HepG2 (cell line): ENCODE data around the gene CLIC5.

Experiments
- EZH2 ChIP-seq: conservative IDR thresholded peaks from 2 replicates; pipeline ENCODE4 v1.6.1; 2012; ENCODE audit warnings: mild to moderate bottlenecking, low read depth, low read length, moderate library complexity
- NR1H2 ChIP-seq: sonication (generic); formaldehyde crosslinking; IDR thresholded peaks from 2 replicates; pipeline ENCODE4 v1.8.1; 2022; ENCODE audit warnings: low read depth, missing genetic modification reagents, borderline replicate concordance
- TARDBP ChIP-seq: sonication (generic); formaldehyde crosslinking; IDR thresholded peaks from 2 replicates; pipeline ENCODE4 v1.8.0; 2022; ENCODE audit warnings: mild to moderate bottlenecking, missing genetic modification reagents

DNA sequence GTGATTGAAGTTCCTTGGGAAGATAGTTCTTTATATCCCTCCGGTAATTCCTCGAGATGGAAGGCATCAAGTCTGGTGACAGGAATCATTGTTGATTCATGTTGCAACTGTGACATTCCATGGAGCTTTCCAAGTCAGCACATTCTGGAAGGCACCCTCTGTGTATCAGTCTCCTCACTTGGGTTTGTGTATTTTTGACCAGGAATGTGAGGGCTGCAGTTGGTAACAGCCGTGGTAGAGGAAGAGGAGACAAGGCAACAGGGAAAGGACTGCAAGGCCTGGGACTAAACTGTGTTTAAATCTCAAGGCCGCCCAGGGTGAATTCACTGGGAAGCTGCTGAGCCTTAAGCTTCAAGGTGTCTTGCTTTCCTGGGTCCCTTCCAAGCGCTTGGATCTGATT is 99.0 kb downstream of the CLIC5 start:
- TF ChIP-seq NR1H2 (CRISPR knock-in tag) (no peak), EZH2 (no peak), TARDBP (CRISPR knock-in tag) (no peak)
